C4-2B (cell line): ENCODE data around the gene ENPP6.

Source experiments
- ZFX ChIP-seq: fragments of 450-650 bp; IDR thresholded peaks from 2 replicates; pipeline ENCODE4 v1.6.1; 2017
- TF ChIP-seq, protein P1 (sequence below): fragments of 450-650 bp; conservative IDR thresholded peaks from 2 replicates; pipeline ENCODE4 v1.5.1; 2017; ENCODE audit warnings: mild to moderate bottlenecking

GRCh38 chr4:184102927-184103326 lies 114.7 kb downstream of the ENPP6 start:
- TF ChIP-seq, protein P1, sequence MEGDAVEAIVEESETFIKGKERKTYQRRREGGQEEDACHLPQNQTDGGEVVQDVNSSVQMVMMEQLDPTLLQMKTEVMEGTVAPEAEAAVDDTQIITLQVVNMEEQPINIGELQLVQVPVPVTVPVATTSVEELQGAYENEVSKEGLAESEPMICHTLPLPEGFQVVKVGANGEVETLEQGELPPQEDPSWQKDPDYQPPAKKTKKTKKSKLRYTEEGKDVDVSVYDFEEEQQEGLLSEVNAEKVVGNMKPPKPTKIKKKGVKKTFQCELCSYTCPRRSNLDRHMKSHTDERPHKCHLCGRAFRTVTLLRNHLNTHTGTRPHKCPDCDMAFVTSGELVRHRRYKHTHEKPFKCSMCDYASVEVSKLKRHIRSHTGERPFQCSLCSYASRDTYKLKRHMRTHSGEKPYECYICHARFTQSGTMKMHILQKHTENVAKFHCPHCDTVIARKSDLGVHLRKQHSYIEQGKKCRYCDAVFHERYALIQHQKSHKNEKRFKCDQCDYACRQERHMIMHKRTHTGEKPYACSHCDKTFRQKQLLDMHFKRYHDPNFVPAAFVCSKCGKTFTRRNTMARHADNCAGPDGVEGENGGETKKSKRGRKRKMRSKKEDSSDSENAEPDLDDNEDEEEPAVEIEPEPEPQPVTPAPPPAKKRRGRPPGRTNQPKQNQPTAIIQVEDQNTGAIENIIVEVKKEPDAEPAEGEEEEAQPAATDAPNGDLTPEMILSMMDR: no peak
- TF ChIP-seq ZFX: no peak
